Sciatic nerve (tissue), 2 donors: ENCODE data around the gene CACNA1C. TPM values are rescaled to one million over a fixed set of nuclear protein-coding genes. Genes with fewer than 3 reads are reported as not detected.
A peak's percentile ranks its signal among the peaks of the same experiment; 100 is the strongest.

Experiments
- ATAC-seq: fragments of 200-7000 bp; cut with Tn5 transposase; one replicate; pipeline ENCODE4 v1.9.1; 2020; ENCODE audit warnings: mild to moderate bottlenecking, moderate library complexity
- DNase-seq: peaks from one replicate; pipeline ENCODE4 v3.0.0-alpha.2; 2020; ENCODE audit warnings: low spot score
- intact Hi-C: fragments of 100-400 bp; cut with DNase I; formaldehyde crosslinking; loops from one replicate; pipeline ENCODE4 v1.14.2; 2022
- total RNA-seq: library from RNA; stranded (reverse); fragmentation: NEBNext Ultra II Directional; extraction: Animal tissue kit (Norgen Biotek cat#: 25700); gene quantifications from one replicate; pipeline ENCODE4 v1.2.1, GENCODE V29; 2021
- donor health status: DM: no; HTN: no; CAD: no.
- donor health status: DM: no; HTN: no; CAD: no.

Gene CACNA1C
- total RNA-seq, 1 donor from 2014 or later = 9.0 TPM

GRCh38 chr12:2417481-2418160, 364.8 kb downstream of the CACNA1C start:
- DNase-seq (no peak), ATAC-seq (no peak)
- intact Hi-C loops = no loop called here

GRCh38 chr12:2418579-2418978, 365.8 kb downstream of the CACNA1C start:
- intact Hi-C loops = no loop called here
- ATAC-seq (no peak), DNase-seq (no peak)

GRCh38 chr12:2422591-2422990, 369.8 kb downstream of the CACNA1C start:
- DNase-seq (no peak), ATAC-seq (no peak)

GRCh38 chr12:2429032-2429431, 376.2 kb downstream of the CACNA1C start:
- ATAC-seq (no peak), DNase-seq (no peak)
- intact Hi-C loops = no loop called here

More at GRCh38 chr12:2422591-2422990, 369.8 kb downstream of the CACNA1C start:
- intact Hi-C loops = no loop called here

GRCh38 chr12:2431810-2432209, 379.0 kb downstream of the CACNA1C start:
- intact Hi-C loops = no loop called here
- ATAC-seq = no peak
- DNase-seq = no peak

- ATAC-seq (no peak), DNase-seq (no peak)
- intact Hi-C loops = no loop called here
These were observed 380.1 kb downstream of the CACNA1C start for GRCh38 chr12:2432856-2433255.

GRCh38 chr12:2435511-2435910, 382.7 kb downstream of the CACNA1C start:
- DNase-seq (no peak), ATAC-seq (no peak)
- intact Hi-C loops = no loop called here

GRCh38 chr12:2439332-2440100, 386.7 kb downstream of the CACNA1C start:
- ATAC-seq (peak; percentile 52), DNase-seq (no peak)
- intact Hi-C loops = no loop called here

GRCh38 chr12:2443776-2444175, 391.0 kb downstream of the CACNA1C start:
- ATAC-seq (no peak), DNase-seq (no peak)
- intact Hi-C loops = no loop called here

GRCh38 chr12:2445968-2446367, 393.2 kb downstream of the CACNA1C start:
- no peak for ATAC-seq
- intact Hi-C loops = no loop called here

GRCh38 chr12:2447861-2448260, 395.1 kb downstream of the CACNA1C start:
- DNase-seq (no peak), ATAC-seq (no peak)
- intact Hi-C loops = no loop called here

More at GRCh38 chr12:2445968-2446367, 393.2 kb downstream of the CACNA1C start:
- DNase-seq = no peak

GRCh38 chr12:2449586-2449985, 396.8 kb downstream of the CACNA1C start:
- no peak for ATAC-seq
- intact Hi-C loops = no loop called here
- DNase-seq = no peak

- intact Hi-C loops = no loop called here
- ATAC-seq (no peak), DNase-seq (no peak)
These were observed 397.8 kb downstream of the CACNA1C start for GRCh38 chr12:2450553-2450952.

GRCh38 chr12:2451025-2451424, 398.2 kb downstream of the CACNA1C start:
- ATAC-seq (no peak), DNase-seq (no peak)
- intact Hi-C loops = no loop called here

- ATAC-seq (no peak), DNase-seq (no peak)
- intact Hi-C loops = no loop called here
These were observed 398.7 kb downstream of the CACNA1C start for GRCh38 chr12:2451497-2451896.

GRCh38 chr12:2453076-2453760, 400.4 kb downstream of the CACNA1C start:
- intact Hi-C loops = no loop called here
- DNase-seq = no peak
- no peak for ATAC-seq

GRCh38 chr12:2453761-2454090, 400.9 kb downstream of the CACNA1C start:
- DNase-seq (no peak), ATAC-seq (no peak)
- intact Hi-C loops = no loop called here

- DNase-seq (no peak), ATAC-seq (no peak)
- intact Hi-C loops = no loop called here
These were observed 401.9 kb downstream of the CACNA1C start for GRCh38 chr12:2454601-2455177.

- ATAC-seq = no peak
- intact Hi-C loops = no loop called here
- DNase-seq = no peak
These were observed 402.6 kb downstream of the CACNA1C start for GRCh38 chr12:2455410-2455809.
